HG03342 (cell line): ENCODE results near the gene XRCC1.

Experiments
- ATAC-seq: cut with Tn5 transposase; IDR thresholded peaks from one replicate; pipeline ENCODE4 v1.9.1; 2021; ENCODE audit warnings: mild to moderate bottlenecking, moderate library complexity; ENCODE audit not compliant: unreplicated experiment

Gene XRCC1

DNA sequence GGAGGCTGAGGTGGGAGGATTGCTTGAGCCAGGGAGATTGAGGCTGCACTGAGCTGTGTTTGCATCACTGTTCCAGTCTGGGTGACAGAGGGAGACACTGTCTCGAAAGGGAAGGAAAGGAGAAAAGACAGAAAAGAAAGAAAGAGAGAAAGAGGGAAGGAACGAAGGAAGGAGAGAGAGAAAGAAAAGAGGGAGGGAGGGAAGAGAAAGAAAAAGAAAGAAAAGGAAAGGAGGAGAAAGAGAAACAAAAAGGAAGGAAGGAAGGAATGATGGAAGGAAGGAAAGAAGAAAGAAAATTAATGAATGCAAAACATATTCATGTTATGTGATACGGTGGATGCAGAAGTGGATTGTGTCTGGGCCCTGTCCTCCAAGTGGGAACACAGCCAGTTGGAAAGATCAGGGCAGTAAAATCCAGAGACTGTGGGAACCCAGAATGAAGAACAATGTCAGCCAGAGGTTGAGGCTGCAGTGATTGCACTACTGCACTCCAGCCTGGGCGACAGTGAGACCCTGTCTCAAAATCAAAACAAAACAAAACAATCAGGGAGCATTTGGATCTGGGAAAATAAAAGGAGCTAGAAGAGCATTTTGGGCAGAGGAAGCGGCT is 77.0 kb downstream of the XRCC1 start:
- no peak for ATAC-seq

DNA sequence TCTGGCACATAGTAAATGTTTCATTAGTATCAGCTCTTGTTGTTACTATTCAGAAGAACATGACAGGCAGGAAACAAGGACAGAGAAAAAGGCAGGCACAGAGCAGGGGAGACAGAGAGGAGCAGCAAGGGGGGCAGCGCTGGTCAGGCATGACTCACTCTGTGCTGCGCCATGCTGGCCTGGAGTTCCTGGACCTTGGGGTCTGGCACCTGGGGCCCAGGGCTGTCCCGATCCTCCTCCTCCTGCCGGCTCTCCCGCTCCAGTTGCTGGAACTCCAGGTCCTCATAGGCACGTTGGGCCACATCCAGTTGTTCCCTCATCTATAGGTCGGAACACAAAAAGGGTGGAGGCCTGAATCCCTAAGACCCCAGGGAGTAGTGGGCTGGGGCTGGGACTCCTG is 78.4 kb downstream of the XRCC1 start:
- no peak for ATAC-seq

DNA sequence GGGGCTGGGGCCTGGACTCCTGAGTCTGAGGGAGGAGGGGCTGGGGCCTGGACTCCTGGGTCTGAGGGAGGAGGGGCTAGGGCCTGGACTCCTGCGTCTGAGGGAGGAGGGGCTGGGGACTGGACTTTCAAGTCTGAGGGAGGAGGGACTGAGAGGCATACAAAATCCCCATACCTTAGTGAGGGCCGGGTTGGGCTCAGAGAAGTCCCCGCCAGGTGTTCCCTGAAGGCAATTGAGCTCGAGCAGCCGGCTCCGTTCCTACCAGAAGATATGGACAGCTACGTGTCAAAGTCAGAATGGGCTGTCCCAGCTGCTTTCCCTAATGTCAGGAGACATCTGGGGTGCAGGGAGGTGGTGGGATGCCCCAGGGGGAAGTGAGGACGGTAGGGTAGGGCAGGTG is 80.2 kb downstream of the XRCC1 start:
- no peak for ATAC-seq
